Measurements from ENCODE around the gene TAF12.
"Not testable (repeated sequence)": the region's sequence is repeated elsewhere in the genome, so short reads cannot be mapped to it uniquely, and the experiment has no call there.

Gene TAF12
- total RNA-seq: 13.5 to 29.7 reads per million in 2 donors

- peak; percentile 89 for DNase-seq
Measured at GRCh38 chr1:28642847-28643635, at the start of gene TAF12. Gene TAF12 (minus strand): TSS chr1:28643067. CDS start chr1:28622081, 20,986 bp downstream.

- not testable (repeated sequence) for DNase-seq
Measured at GRCh38 chr1:28691627-28692026, 48.8 kb upstream of the TAF12 start.

- DNase-seq: no peak
Measured at GRCh38 chr1:28684937-28685336, 42.1 kb upstream of the TAF12 start.

GRCh38 chr1:28682840-28683239 is 40.0 kb upstream of the TAF12 start:
- DNase-seq: no peak

GRCh38 chr1:28680151-28680550 is 37.3 kb upstream of the TAF12 start:
- DNase-seq: no peak

- DNase-seq: no peak
Measured at GRCh38 chr1:28675924-28676257, 33.0 kb upstream of the TAF12 start.

- not testable (repeated sequence) for DNase-seq
Measured at GRCh38 chr1:28672971-28673370, 30.1 kb upstream of the TAF12 start.

GRCh38 chr1:28671254-28671780 is 28.4 kb upstream of the TAF12 start:
- no peak for DNase-seq

GRCh38 chr1:28668956-28669723 is 26.3 kb upstream of the TAF12 start:
- peak; percentile 24 for DNase-seq

- peak; percentile 80 for DNase-seq
Measured at GRCh38 chr1:28668191-28668955, 25.5 kb upstream of the TAF12 start, which contains the start of gene GMEB1. Gene GMEB1 (plus strand): TSS chr1:28668784. CDS start chr1:28683613, 14,829 bp downstream.

GRCh38 chr1:28666806-28667205 is 23.9 kb upstream of the TAF12 start:
- no peak for DNase-seq

- no peak for DNase-seq
Measured at GRCh38 chr1:28663871-28664470, 21.1 kb upstream of the TAF12 start.

- DNase-seq: no peak
Measured at GRCh38 chr1:28656335-28656734, 13.5 kb upstream of the TAF12 start.

GRCh38 chr1:28655448-28656311 is 12.8 kb upstream of the TAF12 start:
- not testable (repeated sequence) for DNase-seq

- not testable (repeated sequence) for DNase-seq
Measured at GRCh38 chr1:28653870-28654269, 11.0 kb upstream of the TAF12 start.

GRCh38 chr1:28653063-28653462 is 10.2 kb upstream of the TAF12 start:
- DNase-seq: not testable (repeated sequence)

- DNase-seq: peak; percentile 80
Measured at GRCh38 chr1:28648474-28649198, 5.8 kb upstream of the TAF12 start, which contains the start of gene RNU11. Gene RNU11 (plus strand): TSS chr1:28648600.

- DNase-seq: peak; percentile 77
Measured at GRCh38 chr1:28648008-28648473, 5.2 kb upstream of the TAF12 start.

- no peak for DNase-seq
Measured at GRCh38 chr1:28646040-28646439, 3.2 kb upstream of the TAF12 start.

- DNase-seq: not testable (repeated sequence)
Measured at GRCh38 chr1:28645406-28645805, 2.5 kb upstream of the TAF12 start.

Data from T-helper 9 cell (primary cell).